H1 (cell line): ENCODE measurements around the gene NQO2. TPM values are rescaled to one million over a fixed set of nuclear protein-coding genes. Genes with fewer than 3 reads are reported as not detected.

Source experiments
- JUND ChIP-seq: IDR thresholded peaks from 2 replicates; pipeline ENCODE4 v1.6.1; 2011; ENCODE audit warnings: mild to moderate bottlenecking, improper control_type of control experiment, low read length
- KDM1A ChIP-seq: fragments of 200-600, 300-600 bp; sonication (generic); IDR thresholded peaks from 2 replicates; pipeline ENCODE4 v1.7.1; 2016; ENCODE audit warnings: mild to moderate bottlenecking, low read length, borderline replicate concordance
- KDM5A ChIP-seq: fragments of 200-600 bp; IDR thresholded peaks from 2 replicates; pipeline ENCODE4 v1.7.1; 2012; ENCODE audit warnings: mild to moderate bottlenecking, low read length, inconsistent platforms, mixed read lengths
- SIN3A ChIP-seq, 2 experiments: IDR thresholded peaks in 1 of 2; conservative IDR thresholded peaks in 1 of 2; 2 replicates each; pipeline ENCODE4 v1.6.1; 2011 to 2012; ENCODE audit warnings: low read length in 2 of 2, improper control_type of control experiment in 1 of 2, low read depth in 1 of 2, mild to moderate bottlenecking in 1 of 2
- SP1 ChIP-seq: IDR thresholded peaks from 2 replicates; pipeline ENCODE4 v1.6.1; 2011; ENCODE audit warnings: low read depth, low read length
- polyA plus RNA-seq, 7 experiments: library from polyadenylated mRNA; depleted of rRNA in 3 of 7; stranded (reverse) in 5 of 7; unstranded in 2 of 7; fragments of >200 nt in 5 of 7; fragments of 200-250 nt in 2 of 7; gene quantifications; 1 replicate in 5 of 7; 2 replicates in 1 of 7; 4 replicates in 1 of 7; pipeline versions ENCODE4 v1.2.1 to v1.2.3, GENCODE V29; 2011 to 2013; ENCODE audit warnings: missing spikeins in 2 of 7, mixed read lengths in 2 of 7
- total RNA-seq: library from RNA; stranded (reverse); fragmentation: NEBNext Ultra II Directional; extraction: Animal tissue kit (Norgen Biotek cat#: 25700); gene quantifications from 2 replicates; pipeline ENCODE4 v1.2.1, GENCODE V29; 2021
- TF ChIP-seq, protein P1 (sequence below): IDR thresholded peaks from 2 replicates; pipeline ENCODE4 v1.6.1; 2011; ENCODE audit warnings: low read depth, mild to moderate bottlenecking, low read length; ENCODE audit not compliant: insufficient read depth

The NQO2 gene
- total and polyA plus RNA-seq, 2 of the 8 experiments (the other 6 are each of a cell fraction or from before 2014, with no cell fraction given), result 135 to 168 TPM

GRCh38 chr6:2962004-2962403, 37.7 kb upstream of the NQO2 start (continued):
- TF ChIP-seq JUND (no peak), KDM5A (no peak), SP1 (no peak), KDM1A (no peak), SIN3A (conservative IDR thresholded peaks at IDR 0.05 in 1 of 2, IDR thresholded peaks at IDR 0.05 in 1 of 2; ENCODE audit: low read depth in 1 of 2, low read length in 2 of 2) (no peak)
- TF ChIP-seq, protein P1, sequence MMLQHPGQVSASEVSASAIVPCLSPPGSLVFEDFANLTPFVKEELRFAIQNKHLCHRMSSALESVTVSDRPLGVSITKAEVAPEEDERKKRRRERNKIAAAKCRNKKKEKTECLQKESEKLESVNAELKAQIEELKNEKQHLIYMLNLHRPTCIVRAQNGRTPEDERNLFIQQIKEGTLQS, result no peak
- TF ChIP-seq, all 59 proteins: peak for 0
